MM.1S (cell line): Measurements from ENCODE around the gene DOK6.

Source experiments
- DNase-seq: peaks from one replicate; pipeline ENCODE4 v3.0.0-alpha.2; 2015
- H2AFZ ChIP-seq: fragments of 300-600 bp; sonication (generic); 2 replicates; pipeline ENCODE4 v1.6.0; 2016; ENCODE audit warnings: antibody characterized with exemption, low read length
- H3F3A ChIP-seq: fragments of 300-600 bp; sonication (generic); 2 replicates; pipeline ENCODE4 v1.6.1; 2016; ENCODE audit warnings: mild to moderate bottlenecking, antibody characterized with exemption, low read length, moderate library complexity, mixed read lengths; ENCODE audit not compliant: insufficient read depth
- H3K27ac ChIP-seq: fragments of 300-600 bp; sonication (generic); 2 replicates; pipeline ENCODE4 v1.5.1; 2016; ENCODE audit warnings: mild to moderate bottlenecking, low read length
- H3K27me3 ChIP-seq: fragments of 300-600 bp; sonication (generic); replicated peaks from 2 replicates; pipeline ENCODE4 v1.6.0; 2016; ENCODE audit warnings: low read length; ENCODE audit not compliant: insufficient read depth
- H3K36me3 ChIP-seq: fragments of 300-600 bp; sonication (generic); replicated peaks from 2 replicates; pipeline ENCODE4 v1.6.1; 2016; ENCODE audit warnings: mild to moderate bottlenecking, low read length, mixed read lengths; ENCODE audit not compliant: insufficient read depth
- H3K4me1 ChIP-seq: fragments of 300-600 bp; sonication (generic); 2 replicates; pipeline ENCODE4 v1.6.1; 2016; ENCODE audit warnings: low read length, mixed read lengths
- H3K4me2 ChIP-seq: fragments of 300-600 bp; sonication (generic); 2 replicates; pipeline ENCODE4 v1.6.0; 2016; ENCODE audit warnings: low read depth, low read length
- H3K4me3 ChIP-seq: fragments of 300-600 bp; sonication (generic); 2 replicates; pipeline ENCODE4 v1.5.1; 2016; ENCODE audit warnings: low read length, mixed read lengths
- H3K79me2 ChIP-seq: fragments of 300-600 bp; sonication (generic); 2 replicates; pipeline ENCODE4 v1.6.1; 2016; ENCODE audit warnings: mixed run types, low read length, mixed read lengths
- H3K9ac ChIP-seq: fragments of 300-600 bp; sonication (generic); 2 replicates; pipeline ENCODE4 v1.6.1; 2016; ENCODE audit warnings: low read length, mixed read lengths
- H3K9me2 ChIP-seq: fragments of 300-600 bp; sonication (generic); replicated peaks from 2 replicates; pipeline ENCODE4 v1.6.1; 2016; ENCODE audit warnings: mild to moderate bottlenecking, low read length, mixed read lengths; ENCODE audit not compliant: insufficient read depth
- H3K9me3 ChIP-seq: fragments of 300-600 bp; sonication (generic); replicated peaks from 2 replicates; pipeline ENCODE4 v1.6.1; 2016; ENCODE audit warnings: mild to moderate bottlenecking, low read length, mixed read lengths; ENCODE audit not compliant: insufficient read depth
- H4K20me1 ChIP-seq: fragments of 300-600 bp; sonication (generic); 2 replicates; pipeline ENCODE4 v1.6.1; 2016; ENCODE audit warnings: mild to moderate bottlenecking, low read length, moderate library complexity, mixed read lengths; ENCODE audit not compliant: insufficient read depth
- EZH2 ChIP-seq: fragments of 300-600 bp; sonication (generic); optimal IDR thresholded peaks from 2 replicates; pipeline ENCODE3; 2017; ENCODE audit warnings: low read depth, mild to moderate bottlenecking, antibody characterized with exemption, low read length, mixed read lengths
- EZH2phosphoT487 ChIP-seq: fragments of 300-600 bp; sonication (generic); IDR thresholded peaks from 2 replicates; pipeline ENCODE4 v1.6.1; 2018; ENCODE audit warnings: antibody characterized with exemption, low read length
- TF ChIP-seq, protein P1 (sequence below): fragments of 300-600 bp; sonication (generic); IDR thresholded peaks from 2 replicates; pipeline ENCODE4 v1.5.1; 2016; ENCODE audit warnings: antibody characterized with exemption, low read length, mixed read lengths

DOK6 gene

DNA sequence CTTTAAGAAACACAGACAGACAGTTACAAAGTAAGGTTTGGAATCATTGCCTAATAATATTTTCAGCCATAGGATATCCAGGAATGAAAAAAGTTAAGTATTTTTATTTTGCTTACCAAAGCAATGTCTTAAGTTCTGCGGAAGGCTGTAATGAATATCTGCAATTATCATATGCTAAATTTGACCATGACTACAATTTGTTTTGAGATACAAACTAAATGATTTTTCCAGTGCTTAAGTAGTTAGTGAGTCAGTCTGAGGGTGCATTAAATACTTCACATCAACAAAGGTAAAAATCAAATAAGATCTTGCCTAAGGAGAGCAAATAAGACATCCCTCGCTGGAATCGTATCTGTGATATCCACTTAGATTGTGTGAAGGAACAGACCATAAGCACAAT is 297.0 kb downstream of the DOK6 start:
- no peaks in the 10 kb centered on the region for H3K4me1 ChIP-seq
- no peaks in the 10 kb centered on the region for H3K9me3 ChIP-seq
- no peaks in the 10 kb centered on the region for H3K27me3 ChIP-seq
- no peaks in the 10 kb centered on the region for H4K20me1 ChIP-seq
- no peak overlapping the region for H3K4me2 ChIP-seq
- H3K36me3 ChIP-seq, result no peaks in the 10 kb centered on the region
- H3K27ac ChIP-seq, result no peak overlapping the region
- TF ChIP-seq, protein P1, sequence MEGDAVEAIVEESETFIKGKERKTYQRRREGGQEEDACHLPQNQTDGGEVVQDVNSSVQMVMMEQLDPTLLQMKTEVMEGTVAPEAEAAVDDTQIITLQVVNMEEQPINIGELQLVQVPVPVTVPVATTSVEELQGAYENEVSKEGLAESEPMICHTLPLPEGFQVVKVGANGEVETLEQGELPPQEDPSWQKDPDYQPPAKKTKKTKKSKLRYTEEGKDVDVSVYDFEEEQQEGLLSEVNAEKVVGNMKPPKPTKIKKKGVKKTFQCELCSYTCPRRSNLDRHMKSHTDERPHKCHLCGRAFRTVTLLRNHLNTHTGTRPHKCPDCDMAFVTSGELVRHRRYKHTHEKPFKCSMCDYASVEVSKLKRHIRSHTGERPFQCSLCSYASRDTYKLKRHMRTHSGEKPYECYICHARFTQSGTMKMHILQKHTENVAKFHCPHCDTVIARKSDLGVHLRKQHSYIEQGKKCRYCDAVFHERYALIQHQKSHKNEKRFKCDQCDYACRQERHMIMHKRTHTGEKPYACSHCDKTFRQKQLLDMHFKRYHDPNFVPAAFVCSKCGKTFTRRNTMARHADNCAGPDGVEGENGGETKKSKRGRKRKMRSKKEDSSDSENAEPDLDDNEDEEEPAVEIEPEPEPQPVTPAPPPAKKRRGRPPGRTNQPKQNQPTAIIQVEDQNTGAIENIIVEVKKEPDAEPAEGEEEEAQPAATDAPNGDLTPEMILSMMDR, result no peak
- TF ChIP-seq EZH2phosphoT487 (no peak), EZH2 (no peak)
- DNase-seq, result no peak
- H3K79me2 ChIP-seq, result no peaks in the 10 kb centered on the region
- no peak overlapping the region for H3K4me3 ChIP-seq
- H3F3A ChIP-seq, result no peaks in the 10 kb centered on the region
- no peak overlapping the region for H3K9ac ChIP-seq
- no peaks in the 10 kb centered on the region for H3K9me2 ChIP-seq
- no peak overlapping the region for H2AFZ ChIP-seq

DNA sequence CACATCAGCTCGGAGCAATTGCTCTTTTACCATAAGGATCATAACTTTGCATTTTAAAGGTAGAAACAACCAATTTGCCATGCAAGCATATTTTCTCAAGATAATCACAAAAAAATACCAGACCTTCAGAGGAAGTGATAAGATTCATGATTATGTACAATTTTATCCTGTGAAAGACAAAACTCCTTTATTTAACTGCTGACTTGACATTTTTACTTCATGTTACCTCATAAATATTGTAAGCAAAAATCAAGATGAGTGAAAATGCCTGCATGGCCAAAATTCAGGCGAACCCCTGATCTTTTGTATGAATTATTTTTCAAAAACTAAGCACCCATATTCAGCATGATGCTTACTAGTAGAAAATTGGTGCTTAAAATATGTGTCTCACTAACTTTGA is 300.6 kb downstream of the DOK6 start:
- Histone ChIP-seq H3K79me2 (no peaks in the 10 kb centered on the region), H3K27me3 (no peaks in the 10 kb centered on the region), H3K9me3 (no peaks in the 10 kb centered on the region), H3K9me2 (no peaks in the 10 kb centered on the region), H3F3A (no peaks in the 10 kb centered on the region), H4K20me1 (no peaks in the 10 kb centered on the region), H3K9ac (no peak overlapping the region), H2AFZ (no peak overlapping the region), H3K27ac (no peak overlapping the region), H3K4me3 (no peak overlapping the region), H3K36me3 (no peaks in the 10 kb centered on the region), H3K4me1 (no peaks in the 10 kb centered on the region), H3K4me2 (no peak overlapping the region)
- DNase-seq, result no peak
- TF ChIP-seq EZH2 (no peak), EZH2phosphoT487 (no peak)
- TF ChIP-seq, protein P1, result no peak

DNA sequence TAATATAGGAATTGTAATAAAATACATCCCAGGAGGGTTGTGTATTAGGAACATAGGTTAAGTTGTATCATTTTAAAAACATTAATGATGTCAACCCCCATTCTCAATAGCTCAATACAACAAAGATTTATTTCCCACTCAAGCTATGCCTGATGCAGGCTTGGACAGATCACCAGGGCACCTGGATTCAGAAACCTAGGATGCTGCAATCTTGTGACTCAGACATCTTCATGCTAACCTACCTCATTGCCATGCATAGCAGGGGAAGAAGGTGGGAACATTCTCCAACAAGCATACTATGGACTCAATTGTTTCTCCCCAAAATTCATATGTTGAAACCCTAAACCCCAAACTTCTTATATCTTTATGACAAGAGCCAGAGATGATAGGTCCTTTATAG is 302.8 kb downstream of the DOK6 start:
- no peak overlapping the region for H3K4me2 ChIP-seq
- no peak for DNase-seq
- H3K36me3 ChIP-seq, result no peaks in the 10 kb centered on the region
- no peak for TF ChIP-seq EZH2
- TF ChIP-seq, protein P1, result no peak
- no peak for TF ChIP-seq EZH2phosphoT487
- H3K79me2 ChIP-seq, result no peaks in the 10 kb centered on the region
- H3K27ac ChIP-seq, result no peak overlapping the region
- no peak overlapping the region for H3K4me3 ChIP-seq
- no peaks in the 10 kb centered on the region for H3F3A ChIP-seq
- H3K9me2 ChIP-seq, result no peaks in the 10 kb centered on the region
- no peaks in the 10 kb centered on the region for H4K20me1 ChIP-seq
- H3K9ac ChIP-seq, result no peak overlapping the region
- no peaks in the 10 kb centered on the region for H3K9me3 ChIP-seq
- no peaks in the 10 kb centered on the region for H3K27me3 ChIP-seq
- H3K4me1 ChIP-seq, result no peaks in the 10 kb centered on the region
- H2AFZ ChIP-seq, result no peak overlapping the region
